HG03060 (cell line): ENCODE measurements around the gene LALBA.
"Not testable (repeated sequence)": the region's sequence is repeated elsewhere in the genome, so short reads cannot be mapped to it uniquely, and the experiment has no call there.

ENCODE experiments used
- ATAC-seq: cut with Tn5 transposase; IDR thresholded peaks from one replicate; pipeline ENCODE4 v1.9.1; 2021; ENCODE audit warnings: low read depth, moderate number of reproducible peaks; ENCODE audit not compliant: unreplicated experiment

The LALBA gene

DNA sequence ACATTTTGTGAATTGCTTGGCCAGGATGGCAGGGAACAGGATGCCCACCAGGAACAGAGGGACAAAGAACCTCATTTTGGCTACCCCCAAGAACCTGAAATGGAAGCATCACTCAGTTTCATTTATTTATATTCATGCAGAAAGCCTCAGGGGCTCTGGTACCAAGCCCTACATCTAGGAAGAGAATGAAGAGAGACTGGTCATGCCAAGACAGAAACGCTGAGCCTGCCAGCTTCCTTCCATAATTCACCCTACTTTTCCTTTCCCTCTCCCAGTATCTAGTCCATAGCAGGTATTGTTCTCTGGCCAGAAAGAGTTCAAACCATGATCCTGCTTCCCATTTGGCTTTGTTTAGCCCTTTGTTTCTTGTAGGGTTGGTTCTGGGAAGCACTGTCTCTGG is at the start of gene LALBA:
LALBA (minus strand) TSS at position 101 of the 400 bp plus-strand sequence; CDS start at position 75, 26 bp downstream.
- ATAC-seq = no peak

- no peak for ATAC-seq
Observed at GRCh38 chr12:48618541-48618940, 48.7 kb upstream of the LALBA start.

GRCh38 chr12:48615681-48616080 is 45.8 kb upstream of the LALBA start:
- no peak for ATAC-seq

- ATAC-seq = no peak
Observed at GRCh38 chr12:48613321-48613720, 43.5 kb upstream of the LALBA start.

GRCh38 chr12:48602192-48602989 is 32.5 kb upstream of the LALBA start:
- ATAC-seq = no peak

DNA sequence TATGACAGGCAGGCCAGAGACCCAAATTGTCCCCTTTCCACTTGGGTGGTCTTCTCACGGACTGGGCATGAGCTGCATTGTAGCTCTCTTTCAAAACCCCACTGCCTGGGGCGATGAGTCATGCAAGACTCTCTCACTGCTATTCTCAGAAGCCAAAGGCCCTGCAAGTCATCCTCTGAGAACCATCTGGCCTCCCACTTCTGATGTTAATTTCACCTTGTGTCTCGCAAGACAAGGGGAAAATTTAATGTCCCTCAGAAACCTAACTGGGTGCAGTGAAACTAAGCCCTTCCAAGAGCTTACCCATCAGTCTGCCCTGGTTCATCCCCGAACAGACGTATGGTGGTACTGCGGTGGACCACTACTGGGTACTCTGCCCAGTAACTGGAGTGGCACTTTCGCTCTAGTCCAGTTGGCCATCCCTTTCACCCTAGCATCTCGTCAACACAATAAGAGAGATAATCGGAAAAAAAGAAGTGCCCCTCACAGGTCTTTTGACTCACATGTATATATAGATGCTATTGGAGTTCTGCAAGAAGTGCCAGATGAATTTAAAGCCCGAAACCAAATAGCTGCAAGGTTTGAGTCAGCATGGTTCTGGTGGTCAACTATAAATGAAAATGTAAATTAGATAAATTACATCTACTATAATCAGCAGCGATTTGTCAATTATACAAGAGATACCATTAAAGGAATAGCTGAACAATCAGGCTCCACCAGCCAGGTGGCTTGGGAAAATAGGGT is 31.3 kb upstream of the LALBA start:
- ATAC-seq = peak; percentile 81

DNA sequence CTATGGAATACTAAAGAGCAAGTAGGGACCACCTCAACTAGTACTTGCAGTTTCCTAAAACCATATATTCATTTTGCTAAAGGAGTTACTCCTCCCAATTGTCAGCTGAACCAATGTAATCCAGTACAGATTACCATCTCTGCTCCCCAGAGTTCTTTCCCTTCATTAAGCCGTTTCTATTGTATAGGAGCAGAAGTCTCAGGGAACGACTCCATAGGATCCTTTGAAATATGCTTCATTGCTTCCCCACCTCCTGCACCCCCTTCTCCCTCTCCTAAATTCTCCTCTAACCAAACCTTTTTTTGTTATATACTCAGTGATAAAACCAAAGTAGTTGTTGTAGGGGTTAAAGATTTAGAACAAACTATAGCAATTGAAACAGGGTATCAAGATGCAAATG is 30.7 kb upstream of the LALBA start:
- ATAC-seq = no peak

DNA sequence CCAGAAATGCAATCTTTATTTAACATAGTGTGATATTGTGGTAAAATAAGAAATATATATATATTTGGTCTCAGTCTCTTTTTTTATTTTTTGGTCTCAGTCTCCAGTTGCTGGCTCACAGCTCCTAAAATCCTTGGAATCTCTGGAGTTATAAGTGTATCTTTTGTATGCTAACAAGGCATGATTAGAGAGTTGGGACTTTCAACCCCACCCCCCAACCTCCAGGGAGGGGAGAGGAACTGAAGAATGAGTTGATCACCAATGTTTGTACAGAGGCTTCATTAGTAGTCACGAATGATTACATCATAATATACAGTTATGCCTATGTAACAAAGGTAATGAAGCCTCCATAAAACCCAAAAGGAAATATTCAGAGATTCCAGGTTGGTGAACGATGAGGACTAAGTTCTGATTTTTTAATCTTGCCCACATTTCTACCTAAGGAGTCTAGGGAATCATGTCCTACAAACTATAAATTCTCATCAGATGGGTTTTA is 22.8 kb upstream of the LALBA start:
- no peak for ATAC-seq

DNA sequence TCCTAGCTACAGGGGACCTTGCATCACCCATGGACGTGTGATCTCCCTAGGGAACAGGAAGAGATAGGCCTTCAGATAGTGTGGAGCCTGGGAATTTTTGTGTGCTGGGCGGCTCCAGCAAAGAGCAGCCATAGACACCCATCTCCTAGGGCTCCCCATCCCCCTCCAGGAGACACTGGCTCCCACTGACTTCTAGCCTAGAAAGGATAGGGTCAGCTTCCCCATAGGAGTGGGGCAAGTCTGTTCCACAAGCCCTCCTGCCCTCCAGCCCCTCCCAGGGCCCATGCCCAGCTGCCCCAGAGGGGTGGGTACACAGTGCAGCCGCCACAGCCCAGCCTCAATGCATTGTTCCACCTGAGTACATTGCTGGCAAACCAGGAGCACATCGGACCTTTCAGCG is 16.5 kb upstream of the LALBA start:
- ATAC-seq = no peak

DNA sequence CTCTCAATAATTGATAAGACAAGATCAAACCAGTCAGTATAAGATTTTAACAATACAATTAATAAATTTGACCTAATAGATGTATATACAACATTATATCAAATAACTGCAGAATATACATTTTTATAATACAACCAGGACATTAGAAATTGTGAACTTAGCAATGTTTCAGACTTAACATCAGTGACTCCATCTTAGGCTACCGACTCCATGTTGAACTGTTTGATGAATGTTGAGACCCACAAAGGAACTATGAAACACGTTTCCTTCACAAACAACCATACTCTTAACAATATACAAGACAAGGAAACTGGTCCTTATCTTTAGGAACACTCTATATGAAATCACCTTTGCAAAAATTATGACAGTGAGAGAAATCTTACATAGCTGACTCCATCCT is 13.9 kb upstream of the LALBA start:
- ATAC-seq = no peak

DNA sequence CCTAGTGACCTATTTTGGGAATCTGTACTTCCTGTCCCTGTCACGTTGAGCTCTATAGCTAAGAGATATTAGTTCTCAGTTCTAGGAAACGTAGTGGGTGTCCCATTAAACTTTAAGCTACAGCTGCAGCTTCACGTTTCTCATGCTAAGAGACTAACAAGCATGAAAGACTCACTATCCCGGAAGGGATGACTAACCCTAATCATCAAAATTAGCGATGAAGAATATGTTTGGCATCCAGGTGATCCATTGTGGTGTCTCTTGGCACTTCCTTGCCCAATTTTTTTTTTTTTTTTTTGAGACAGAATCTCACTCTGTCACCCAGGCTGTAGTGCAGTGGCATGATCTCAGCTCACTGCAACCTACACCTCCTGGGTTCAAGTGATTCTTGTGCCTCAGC is 11.0 kb upstream of the LALBA start:
- ATAC-seq = no peak

- ATAC-seq = no peak
Observed at GRCh38 chr12:48572326-48572725, 2.5 kb upstream of the LALBA start.

DNA sequence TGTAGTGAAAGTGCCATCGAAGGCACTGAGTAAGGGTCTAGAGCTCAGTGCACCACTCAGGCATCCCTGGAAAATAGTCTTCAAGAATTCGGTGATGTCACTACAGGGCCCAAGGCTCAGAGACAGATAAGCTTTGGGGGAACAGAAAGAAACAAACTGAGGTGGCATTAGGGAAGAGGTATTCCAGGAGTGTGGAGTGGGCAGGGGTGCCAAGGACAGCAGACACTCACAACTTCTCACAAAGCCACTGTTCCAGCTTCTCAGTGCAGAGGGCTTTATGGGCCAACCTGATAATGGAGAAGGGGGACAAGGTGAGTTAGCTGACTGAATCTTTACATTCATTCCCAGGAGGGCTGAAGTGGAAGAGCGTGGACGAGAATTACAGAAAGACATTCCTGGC is 2.1 kb downstream of the LALBA start:
- no peak for ATAC-seq

GRCh38 chr12:48557919-48558318 is 11.9 kb downstream of the LALBA start:
- no peak for ATAC-seq

GRCh38 chr12:48556631-48557030 is 13.2 kb downstream of the LALBA start:
- ATAC-seq = no peak

DNA sequence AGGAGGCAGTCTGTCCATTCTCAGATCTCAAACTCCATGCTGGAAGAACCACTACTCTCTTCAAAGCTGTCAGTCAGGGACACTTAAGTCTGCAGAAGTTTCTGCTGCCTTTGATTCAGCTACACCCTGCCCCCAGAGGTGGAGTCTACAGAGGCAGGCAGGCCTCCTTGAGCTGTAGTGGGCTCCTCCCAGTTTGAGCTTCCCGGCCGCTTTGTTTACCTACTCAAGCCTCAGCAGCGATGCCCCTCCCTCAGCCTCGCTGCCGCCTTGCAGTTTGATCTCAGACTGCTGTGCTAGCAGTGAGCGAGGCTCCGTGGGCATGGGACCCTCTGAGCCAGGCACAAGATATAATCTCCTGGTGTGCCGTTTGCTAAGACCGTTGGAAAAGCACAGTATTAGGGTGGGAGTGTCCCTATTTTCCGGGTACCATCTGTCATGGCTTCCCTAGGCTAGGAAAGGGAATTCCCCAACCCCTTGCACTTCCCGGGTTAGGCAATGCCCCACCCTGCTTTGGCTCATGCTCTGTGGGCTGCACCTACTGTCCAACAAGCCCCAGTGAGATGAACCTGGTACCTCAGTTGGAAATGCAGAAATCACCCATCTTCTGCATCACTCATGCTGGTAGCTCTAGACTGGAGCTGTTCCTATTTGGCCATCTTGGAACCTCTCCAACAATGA is 16.0 kb downstream of the LALBA start:
- ATAC-seq = not testable (repeated sequence)

DNA sequence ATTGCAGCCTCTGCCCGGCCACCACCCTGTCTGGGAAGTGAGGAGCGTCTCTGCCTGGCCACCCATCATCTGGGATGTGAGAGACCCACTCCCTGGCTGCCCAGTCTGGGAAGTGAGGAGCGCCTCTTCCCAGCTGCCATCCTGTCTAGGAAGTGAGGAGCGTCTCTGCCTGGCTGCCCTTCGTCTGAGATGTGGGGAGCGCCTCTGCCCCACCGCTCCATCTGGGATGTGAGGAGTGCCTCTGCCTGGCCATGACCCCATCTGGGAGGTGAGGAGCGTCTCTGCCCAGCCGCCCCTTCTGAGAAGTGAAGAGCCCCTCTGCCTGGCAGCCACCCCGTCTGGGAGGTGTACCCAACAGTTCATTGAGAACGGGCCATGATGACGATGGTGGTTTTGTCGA is 18.2 kb downstream of the LALBA start:
- not testable (repeated sequence) for ATAC-seq

DNA sequence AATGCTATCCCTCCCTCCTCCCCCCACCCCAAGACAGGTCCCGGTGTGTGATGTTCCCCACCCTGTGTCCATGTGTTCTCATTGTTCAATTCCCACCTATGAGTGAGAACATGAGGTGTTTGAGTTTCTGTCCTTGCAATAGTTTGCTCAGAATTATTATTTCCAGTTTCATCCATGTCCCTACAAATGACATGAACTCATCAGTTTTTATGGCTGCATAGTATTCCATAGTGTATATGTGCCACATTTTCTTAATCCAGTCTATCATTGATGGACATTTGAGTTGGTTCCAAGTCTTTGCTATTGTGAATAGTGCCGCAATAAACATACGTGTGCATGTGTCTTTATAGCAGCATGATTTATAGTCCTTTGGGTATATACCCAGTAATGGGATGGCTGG is 22.8 kb downstream of the LALBA start:
- not testable (repeated sequence) for ATAC-seq

DNA sequence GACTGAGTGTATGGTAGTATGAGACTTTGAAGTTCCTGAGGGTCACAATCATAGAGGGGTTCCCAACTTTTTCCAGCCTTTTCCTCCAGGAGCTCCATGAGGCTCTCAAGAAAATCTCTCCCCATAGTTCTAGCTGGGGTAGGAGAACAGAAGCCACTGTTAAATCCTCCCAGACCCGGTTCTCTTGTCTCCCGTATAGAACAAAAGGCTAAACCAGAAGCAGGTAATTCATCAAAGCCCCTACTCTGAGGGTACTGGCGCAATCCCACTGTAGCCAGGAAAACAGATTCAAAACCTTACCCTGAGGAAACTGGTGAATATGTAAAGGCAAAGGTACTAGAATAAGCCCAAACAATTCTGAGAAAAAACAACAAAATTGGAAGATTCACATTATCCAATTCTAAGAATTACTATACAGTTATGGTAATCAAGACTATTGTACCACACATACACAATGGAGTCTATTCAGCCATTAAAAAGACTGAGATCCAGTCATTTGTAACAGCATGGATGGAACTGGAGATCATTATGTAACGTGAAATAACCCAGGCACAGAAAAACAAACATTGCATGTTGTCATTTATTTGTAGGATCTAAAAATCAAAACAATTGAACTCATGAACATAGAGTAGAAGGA is 23.9 kb downstream of the LALBA start:
- no peak for ATAC-seq

DNA sequence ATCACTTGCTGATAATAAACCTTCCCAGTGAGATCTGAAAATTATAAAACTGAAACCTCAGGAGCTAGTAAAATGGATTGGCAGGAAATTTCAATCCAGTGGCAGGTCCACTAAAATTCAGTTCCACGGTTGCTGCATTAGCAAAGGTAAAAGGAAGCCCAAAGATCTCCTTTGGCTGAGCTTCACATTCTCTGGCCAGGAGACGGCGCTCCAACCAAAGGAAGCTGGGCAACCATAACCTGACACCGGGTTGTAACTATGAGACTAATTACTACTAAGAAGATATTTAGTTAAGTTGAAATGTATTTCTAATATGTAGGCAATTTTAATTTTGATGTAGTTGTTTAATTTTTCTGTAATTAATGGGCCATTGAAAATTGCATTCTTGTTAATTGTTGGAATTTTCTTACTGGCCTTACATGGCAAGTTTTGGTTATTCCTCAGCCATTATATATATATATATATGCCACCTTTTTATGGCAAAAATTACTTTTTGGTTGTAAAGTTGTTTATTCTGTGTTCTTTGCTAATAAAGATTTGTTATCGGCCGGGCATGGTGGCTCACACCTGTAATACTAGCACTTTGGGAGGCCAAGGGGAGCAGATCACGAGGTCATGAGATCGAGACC is 27.4 kb downstream of the LALBA start:
- no peak for ATAC-seq
